IPS-NIHi11 (cell line): ENCODE measurements around the gene ANKRD27.
"Not testable (repeated sequence)": the region's sequence is repeated elsewhere in the genome, so short reads cannot be mapped to it uniquely, and the experiment has no call there.

Source experiments
- DNase-seq: peaks from one replicate; pipeline ENCODE4 v3.0.0; 2012; ENCODE audit warnings: mixed read lengths, low spot score

Gene ANKRD27

DNA sequence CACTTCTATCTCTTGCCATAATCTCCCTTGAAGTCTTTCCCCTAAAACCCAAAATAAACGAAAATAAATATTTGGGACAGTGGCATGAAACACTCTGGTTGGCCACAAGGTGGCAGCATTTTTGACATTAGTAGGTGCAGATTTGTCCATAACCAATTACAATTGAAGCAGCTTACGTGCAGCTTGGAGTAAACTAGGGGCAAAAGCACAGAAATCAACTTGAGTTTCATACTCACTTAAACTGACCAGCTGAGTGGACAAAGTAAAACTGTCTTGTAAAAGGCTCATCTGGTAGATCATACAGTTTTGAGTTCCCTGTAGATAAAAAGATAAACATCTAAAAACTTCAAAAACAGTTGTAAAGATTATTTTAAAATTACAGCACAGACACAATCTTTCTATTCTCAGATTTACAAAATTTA, 75.2 kb downstream of the ANKRD27 start:
- peak; percentile 66 for DNase-seq

- no peak for DNase-seq
These were observed 75.7 kb downstream of the ANKRD27 start for GRCh38 chr19:32599258-32599657.

DNA sequence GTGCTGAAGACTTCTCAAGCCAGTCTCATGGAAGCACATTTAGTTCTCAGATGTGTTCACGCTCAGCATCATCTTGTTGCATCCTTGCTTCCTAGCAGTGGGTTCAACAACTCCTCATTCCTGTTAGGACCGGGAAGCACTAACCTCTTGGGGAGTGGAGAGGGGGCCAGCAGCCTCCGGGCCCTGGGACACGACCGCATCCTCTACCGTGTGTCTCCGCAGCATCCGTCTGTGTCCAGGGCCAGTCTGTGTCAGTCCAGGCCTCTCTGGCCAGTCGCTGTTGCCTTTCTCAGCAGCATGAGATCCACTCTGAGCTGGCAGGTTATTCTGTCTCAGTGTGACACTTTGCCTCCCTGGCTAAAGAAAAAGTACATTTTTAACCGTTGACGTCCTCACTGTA, 77.0 kb downstream of the ANKRD27 start:
- no peak for DNase-seq

GRCh38 chr19:32595491-32595890, 79.5 kb downstream of the ANKRD27 start:
- DNase-seq, result no peak

- DNase-seq, result no peak
These were observed 81.0 kb downstream of the ANKRD27 start for GRCh38 chr19:32594021-32594420.

GRCh38 chr19:32587747-32588504, 87.1 kb downstream of the ANKRD27 start:
- not testable (repeated sequence) for DNase-seq

GRCh38 chr19:32581705-32582179, 93.2 kb downstream of the ANKRD27 start:
- peak; percentile 31 for DNase-seq

- peak; percentile 99 for DNase-seq
These were observed 93.9 kb downstream of the ANKRD27 start, which contains the start of gene PDCD5 for GRCh38 chr19:32580901-32581704. PDCD5 (plus strand) TSS chr19:32581190; CDS start chr19:32581262, 72 bp downstream.

DNA sequence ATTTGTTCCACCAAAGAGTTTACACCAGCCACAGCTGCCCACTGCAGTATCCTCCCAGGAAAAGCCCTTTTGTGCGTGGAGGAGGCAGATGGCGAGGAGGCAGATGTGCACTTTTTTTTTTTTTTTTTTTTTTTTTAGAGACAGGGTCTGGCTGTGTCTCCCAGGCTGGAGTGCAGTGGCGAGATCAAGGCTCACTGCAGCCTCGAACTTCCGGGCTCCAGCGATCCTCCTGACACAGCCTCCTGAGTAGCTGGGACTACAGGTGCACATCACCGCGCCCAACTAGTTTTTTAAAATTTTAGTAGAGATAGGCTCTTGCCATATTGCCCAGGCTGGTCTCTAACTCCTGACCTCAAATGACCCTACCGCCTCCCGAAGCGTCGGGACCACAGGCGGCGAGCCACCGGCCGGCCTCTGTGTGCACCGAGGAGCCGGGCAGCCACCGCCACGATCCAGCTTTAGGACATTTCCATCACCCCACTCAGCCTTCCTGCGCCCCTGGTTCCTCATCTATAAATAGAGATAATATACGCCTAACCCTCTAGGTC, 94.6 kb downstream of the ANKRD27 start:
- DNase-seq, result no peak

- no peak for DNase-seq
These were observed 98.2 kb downstream of the ANKRD27 start for GRCh38 chr19:32576790-32577189.

DNA sequence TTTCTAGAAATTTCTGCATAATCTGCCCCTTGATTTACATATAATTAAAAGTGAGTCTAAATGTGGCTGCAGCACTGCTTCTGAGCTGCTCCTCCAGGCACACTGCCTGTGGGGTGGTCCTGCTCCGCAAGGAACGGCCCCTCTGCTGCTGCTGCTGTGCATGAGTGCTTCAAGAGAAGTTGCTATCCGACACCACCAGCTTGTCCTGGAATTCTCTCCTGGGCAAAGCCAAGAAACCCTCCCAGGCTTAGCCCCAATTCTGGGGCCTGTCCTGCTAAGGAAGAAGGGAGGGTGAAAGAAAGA, 101.5 kb downstream of the ANKRD27 start:
- no peak for DNase-seq

GRCh38 chr19:32572700-32573491, 102.1 kb downstream of the ANKRD27 start:
- not testable (repeated sequence) for DNase-seq

DNA sequence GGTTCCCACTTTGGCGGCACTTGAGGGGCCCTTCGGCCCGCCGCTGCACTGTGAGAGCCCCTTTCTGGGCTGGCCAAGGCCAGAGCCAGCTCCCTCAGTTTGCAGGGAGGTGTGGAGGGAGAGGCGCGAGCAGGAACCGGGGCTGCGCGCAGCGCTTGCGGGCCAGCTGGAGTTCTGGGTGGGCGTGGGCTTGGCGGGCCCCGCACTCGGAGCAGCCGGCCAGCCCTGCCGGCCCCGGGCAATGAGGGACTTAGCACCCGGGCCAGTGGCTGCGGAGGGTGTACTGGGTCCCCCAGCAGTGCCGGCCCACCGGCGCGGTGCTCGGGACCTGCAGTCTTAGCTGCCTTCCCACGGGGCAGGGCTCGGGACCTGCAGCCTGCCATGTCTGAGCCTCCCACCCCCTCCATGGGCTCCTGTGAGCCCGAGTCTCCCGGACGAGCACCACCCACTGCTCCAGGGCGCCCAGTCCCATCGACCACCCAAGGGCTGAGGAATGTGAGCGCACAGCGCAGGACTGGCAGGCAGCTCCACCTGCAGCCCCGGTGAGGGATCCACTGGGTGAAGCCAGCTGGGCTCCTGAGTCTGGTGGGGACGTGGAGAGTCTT, 103.4 kb downstream of the ANKRD27 start:
- not testable (repeated sequence) for DNase-seq

DNA sequence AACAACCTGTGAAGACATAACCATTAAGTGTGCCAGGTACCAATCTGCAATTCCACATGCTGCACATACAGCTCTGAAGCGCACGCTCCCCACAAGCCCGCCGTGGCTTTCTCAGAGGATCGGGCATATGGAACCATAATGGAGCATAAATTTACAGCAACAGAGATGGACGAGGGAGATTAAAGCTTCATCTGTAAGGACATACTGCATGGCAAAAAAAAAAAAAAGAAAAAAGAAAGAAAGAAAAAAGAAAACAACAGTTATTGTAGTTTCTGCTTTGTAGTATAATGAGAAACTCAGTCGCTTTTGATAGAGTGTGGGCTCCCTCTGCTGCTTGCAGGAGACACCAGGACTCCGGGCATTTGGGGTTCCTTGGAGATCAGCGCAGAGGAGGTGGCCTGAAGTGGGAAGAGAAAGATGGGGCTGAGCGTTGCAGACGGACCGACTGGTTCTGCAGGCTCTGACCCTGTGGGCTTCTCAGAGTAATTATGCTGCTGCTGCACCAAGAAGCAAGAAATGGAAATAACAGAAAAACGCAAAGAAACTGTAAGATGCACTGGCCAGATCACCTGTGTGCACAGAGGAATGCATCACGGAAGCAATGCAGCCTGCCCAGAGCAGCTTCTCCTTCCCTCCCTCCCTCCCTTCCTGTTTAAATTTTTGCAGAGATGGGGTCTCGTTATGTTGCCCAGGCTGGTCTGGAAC, 104.7 kb downstream of the ANKRD27 start:
- DNase-seq, result peak; percentile 48

- no peak for DNase-seq
These were observed 107.5 kb downstream of the ANKRD27 start for GRCh38 chr19:32567486-32567885.

GRCh38 chr19:32566246-32566830, 108.6 kb downstream of the ANKRD27 start:
- no peak for DNase-seq

- DNase-seq, result no peak
These were observed 111.2 kb downstream of the ANKRD27 start for GRCh38 chr19:32563761-32564160.

DNA sequence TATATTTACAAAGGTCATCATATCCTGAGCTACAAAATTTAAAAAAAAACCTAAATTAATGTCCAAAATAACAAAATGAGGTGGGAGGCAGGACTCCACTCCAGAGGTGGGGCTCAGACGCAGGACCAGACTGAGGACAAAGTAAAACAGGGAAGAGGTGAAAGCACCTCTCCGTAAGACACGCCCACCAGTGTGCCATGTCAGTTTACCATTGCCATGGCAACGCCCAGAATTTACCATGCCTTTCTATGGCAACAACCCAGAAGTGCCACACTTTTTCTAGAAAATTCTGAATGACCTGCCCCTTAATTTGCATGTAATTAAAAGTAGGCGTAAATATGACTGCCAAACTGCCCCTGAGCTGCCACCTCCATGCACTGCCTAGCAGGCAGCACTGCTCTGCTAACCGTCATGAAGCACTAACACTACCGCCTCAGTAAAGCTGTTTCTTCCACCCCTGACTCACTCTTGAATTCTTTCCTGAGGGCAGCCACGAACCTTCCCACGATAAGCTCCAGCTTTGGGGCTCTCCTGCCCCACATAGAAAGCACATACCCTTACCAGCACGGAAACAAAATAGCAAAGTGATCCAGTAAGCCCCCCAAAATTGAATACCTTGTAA, 116.3 kb downstream of the ANKRD27 start:
- no peak for DNase-seq

- no peak for DNase-seq
These were observed 119.2 kb downstream of the ANKRD27 start for GRCh38 chr19:32555786-32556185.

GRCh38 chr19:32550666-32551065, 124.3 kb downstream of the ANKRD27 start:
- no peak for DNase-seq
